CD1c-positive myeloid dendritic cell (primary cell): ENCODE data around the gene SAE1.
A peak's percentile ranks its signal among the peaks of the same experiment; 100 is the strongest.

Experiments used
- DNase-seq: peaks from one replicate; pipeline ENCODE4 v3.0.0-alpha.2; 2016; ENCODE audit errors: extremely low spot score

SAE1 gene

GRCh38 chr19:47210689-47211316, 80.2 kb downstream of the SAE1 start:
- DNase-seq, result peak; percentile 91

GRCh38 chr19:47215581-47215980, 84.9 kb downstream of the SAE1 start:
- no peak for DNase-seq

DNA sequence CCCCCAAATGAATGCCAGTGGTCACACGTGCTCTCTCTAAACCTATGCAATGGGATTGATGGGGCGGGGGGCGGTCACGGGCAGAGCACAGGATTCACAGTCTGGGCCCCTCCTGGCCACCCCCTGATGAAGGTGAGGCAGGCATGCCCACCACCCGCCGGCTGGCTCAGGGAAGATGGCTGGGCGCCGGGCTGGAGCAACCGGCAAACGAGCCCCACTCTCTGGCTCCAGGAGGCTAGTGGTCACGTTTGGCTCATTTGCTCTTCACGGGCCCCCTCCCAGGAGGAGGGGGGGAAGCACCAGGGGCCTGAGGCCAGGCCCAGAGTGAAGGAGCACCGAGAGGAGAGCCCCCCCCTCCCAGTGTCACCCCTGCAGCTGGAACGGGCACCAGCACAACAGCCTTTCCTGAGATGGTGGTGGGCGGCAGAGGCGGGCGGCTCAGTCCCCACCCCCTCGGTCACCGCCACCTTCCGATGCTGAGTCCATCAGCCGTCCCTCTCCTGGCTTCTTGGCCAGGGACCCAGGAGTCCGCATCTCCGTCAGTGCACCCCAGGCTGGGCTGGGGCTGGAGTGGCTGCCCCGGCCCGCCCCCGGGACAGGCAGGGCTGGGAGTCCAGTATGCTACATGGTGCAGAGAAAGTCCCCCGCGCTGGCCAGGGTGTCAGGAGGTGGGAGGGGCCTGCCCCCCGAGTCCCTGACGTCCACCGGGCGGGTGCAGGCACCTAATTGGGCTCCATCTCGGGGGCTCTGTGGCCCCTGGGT, 90.6 kb downstream of the SAE1 start:
- no peak for DNase-seq

DNA sequence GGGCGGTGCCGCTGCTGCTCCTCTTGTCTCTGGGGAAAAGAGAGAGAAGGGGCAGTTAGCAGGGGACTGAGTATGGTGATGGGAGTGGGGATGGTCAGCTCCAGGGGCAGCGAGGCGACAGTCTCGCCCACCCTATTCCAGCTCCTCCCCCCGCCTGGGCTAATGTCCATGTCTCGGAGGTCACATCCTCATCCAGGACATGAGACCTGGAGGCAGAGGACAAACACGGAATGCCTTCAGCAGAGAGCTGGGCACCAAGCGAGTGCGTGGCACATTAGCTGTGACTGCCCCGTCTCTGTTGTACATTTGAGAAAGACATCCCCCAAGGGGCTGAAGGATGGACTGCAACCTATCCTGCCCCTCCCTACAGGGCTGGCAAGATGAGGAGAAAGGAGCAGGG, 91.3 kb downstream of the SAE1 start:
- DNase-seq, result no peak

DNA sequence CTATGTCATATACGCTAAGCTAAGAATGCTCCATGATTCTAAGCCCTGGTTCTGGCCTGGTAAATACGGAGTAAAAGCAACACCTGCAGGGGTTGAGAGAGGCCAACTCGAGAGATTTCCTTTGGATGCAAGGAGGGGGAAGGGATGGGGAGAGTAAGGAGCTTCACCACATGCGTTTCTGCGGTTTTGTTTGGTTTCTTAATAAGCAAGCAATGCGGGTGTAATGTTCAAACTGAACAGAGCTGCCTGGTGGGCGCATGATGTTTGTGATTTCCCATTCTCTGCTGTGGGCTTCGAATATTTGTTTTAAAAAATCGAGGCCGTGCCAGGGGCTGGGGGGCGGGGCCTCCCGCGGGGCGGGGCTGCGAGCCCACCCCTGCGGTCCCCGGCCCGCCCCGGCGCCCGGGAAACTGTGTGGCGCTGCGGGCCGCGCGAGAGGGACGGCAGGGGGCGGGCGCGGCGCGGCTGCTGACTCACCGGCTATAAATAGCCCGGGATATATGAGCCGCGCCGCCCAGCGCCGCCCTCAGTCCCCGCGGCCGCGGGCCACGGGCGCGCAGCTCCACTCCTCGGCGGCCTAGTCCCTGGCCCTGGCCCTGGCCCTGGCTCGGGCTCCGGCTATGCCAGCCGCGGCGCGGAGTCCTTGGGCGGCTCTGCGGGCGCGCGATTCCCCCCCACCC, 95.3 kb downstream of the SAE1 start:
- DNase-seq, result peak; percentile 93

DNA sequence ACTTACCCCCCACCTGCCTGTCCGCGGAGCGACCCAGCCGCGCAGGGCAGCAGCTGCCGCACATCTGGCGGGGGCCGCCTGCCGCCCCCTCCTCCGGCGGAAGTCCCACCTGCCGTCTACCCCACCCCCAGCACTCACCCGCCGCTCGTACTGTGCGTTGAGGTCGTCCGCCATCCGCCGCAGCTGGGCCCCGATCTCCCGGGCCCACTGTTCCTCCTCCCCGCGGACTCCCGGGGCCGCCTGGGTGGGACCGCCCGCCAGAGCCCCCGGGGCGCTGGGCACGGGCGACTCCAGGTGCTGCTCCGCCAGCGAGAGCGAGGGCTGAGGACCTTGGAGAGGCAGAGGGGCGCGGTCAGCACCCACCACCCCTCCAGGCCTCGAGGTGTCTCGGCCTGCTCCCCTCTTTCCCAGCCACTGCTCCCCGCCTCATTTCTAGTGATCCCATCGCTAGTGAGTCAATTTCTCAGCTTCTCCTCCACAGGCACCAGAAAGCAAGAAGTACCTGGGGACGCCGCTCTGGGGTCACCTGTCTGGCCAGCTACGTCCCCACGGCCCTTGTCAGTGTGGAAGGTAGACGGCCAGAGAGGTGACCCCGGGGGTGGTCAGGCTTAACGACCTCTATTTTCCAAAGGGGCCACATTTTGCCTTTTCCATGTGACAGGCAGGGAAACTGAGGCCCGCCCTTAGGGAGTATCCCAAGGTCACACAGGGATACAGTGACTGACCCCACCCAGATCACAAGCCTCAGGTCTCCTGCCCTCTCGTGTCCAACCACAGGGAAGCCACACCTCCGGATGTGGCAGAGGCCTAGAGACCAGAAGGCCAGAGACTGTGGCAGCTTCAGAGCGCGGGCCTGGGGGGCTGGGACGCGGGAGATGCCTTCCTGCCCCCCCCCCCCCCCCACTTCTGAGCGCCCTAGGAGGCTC, 96.1 kb downstream of the SAE1 start:
- DNase-seq, result peak; percentile 89

- peak; percentile 93 for DNase-seq
Measured at GRCh38 chr19:47227352-47228167, 96.9 kb downstream of the SAE1 start.

- no peak for DNase-seq
Measured at GRCh38 chr19:47228168-47228936, 97.7 kb downstream of the SAE1 start.

DNA sequence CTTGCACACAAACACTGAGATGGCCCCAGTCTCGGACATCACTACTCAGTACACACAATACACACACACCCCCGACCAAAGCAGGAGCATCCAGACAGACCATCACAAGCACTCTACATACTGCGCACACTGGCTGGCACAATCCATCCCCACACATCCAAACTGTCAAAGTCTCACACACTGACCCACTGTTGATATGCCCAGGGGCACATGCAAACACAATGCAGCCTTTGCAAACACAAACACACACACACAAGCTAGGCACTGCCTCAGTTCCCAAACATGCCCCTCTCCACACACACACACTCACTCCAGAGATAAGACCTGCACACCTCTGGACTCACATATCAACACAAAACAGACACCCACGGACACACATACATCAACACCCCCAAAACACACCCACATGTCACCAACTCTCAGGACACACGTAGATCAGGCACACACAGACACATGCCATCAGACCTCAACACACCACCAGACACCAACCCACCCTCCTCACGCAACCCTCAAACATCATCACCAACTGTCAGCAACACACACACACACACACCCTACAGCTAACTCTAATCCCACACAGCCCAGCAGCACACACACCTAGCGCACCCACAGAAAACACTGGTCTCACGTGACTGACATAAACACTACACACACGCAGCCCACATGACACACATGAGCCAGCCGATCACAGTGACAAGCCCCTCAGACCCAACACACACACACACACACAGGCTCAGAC, 98.5 kb downstream of the SAE1 start:
- peak; percentile 49 for DNase-seq

GRCh38 chr19:47229676-47230053, 99.0 kb downstream of the SAE1 start:
- DNase-seq, result no peak

DNA sequence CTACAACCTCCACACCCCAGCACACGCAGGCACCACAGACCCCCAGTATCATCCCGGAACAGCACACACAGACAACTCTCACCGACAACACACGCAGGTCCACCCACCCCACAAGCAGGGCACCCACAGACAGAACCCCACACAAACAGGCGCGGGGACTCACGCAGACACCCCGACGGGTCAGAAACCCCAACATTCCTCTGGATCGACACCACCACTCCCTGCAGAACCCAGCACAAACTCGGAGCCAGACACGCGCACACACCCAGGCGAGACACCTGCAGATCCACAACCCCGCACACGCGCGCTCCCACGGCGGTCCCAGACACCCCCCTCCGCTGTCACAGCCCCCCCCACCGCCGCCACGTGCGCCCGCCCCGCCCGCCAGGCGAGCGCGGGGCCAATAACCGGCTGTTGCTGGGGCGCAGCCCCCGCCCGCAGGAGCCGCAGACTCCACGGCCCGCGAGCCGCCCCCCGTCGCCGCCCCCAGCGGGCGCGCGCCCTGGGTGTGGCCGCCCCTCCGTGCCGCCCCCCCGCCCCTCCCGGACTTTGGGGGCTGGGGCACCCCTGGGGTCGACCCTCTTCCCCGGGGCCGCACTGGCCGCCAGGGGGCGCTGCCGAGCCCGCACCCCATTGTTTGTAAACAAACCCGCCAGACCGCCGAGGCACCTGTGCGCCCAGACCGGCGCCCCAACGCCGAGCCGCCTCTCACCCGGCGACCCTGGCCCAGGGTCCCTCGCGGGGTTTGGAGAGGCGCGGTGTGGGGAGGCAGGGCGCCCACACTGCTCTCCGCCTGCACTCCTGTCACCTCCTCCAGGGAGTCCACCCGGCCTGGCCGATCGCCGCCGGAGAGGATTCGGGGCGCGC, 99.7 kb downstream of the SAE1 start:
- DNase-seq, result peak; percentile 74

DNA sequence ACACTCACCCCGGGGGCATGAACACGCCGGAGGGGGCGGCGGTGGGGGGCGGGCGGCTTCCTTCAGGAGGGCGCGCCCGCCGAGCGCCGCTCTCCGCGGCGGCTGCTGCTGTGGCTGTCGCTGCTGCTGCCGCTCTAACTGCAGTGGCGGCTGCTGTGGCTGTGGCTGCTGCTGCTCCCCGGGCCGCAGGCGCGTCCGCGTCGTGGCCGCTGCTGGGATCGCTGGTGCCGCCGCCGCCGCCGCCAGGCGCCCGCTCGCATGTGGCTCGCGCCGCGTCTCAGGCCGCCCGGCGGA, 100.2 kb downstream of the SAE1 start, which contains the start of gene BBC3:
BBC3 (minus strand) TSS at position 279 of the 294 bp plus-strand sequence. CDS start 2,768 bp downstream, outside the sequence.
- DNase-seq, result no peak

- peak; percentile 90 for DNase-seq
Measured at GRCh38 chr19:47231215-47232054, 100.8 kb downstream of the SAE1 start.

DNA sequence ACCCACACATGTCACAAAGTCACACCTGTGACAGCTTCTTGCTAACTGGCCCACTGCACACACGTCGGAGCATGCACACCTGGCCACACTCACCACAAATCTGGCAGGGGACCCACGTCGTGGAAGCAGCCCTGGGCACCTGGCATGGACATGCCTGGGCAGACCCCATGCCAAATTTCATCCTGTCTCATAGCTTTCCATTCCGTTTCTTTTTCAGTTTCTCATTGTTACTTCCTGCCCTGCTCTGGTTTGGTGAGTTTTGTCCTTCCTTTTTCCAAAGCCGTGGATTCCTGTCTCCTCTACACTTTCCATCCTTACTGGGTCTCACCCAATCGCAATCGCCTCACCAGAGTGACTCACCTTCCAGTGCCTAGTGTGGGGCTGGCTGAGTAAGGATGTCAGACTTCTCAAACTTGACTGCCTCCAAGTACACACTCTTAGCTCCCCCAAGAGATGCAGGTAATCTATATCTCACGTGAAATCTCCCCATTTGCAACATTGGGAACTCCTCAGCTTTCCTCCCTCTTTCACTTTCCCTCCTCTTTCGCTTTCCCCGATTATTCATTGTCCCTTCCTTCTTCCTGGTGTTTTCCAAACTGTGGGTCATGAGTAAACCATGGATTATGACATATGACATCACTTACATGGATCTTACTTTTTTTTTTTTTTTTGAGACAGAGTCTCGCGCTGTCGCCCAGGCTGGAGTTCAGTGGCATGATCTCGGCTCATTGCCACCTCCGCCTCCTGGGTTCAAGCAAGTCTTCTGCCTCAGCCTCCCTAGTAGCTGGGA, 102.0 kb downstream of the SAE1 start:
- peak; percentile 50 for DNase-seq

DNA sequence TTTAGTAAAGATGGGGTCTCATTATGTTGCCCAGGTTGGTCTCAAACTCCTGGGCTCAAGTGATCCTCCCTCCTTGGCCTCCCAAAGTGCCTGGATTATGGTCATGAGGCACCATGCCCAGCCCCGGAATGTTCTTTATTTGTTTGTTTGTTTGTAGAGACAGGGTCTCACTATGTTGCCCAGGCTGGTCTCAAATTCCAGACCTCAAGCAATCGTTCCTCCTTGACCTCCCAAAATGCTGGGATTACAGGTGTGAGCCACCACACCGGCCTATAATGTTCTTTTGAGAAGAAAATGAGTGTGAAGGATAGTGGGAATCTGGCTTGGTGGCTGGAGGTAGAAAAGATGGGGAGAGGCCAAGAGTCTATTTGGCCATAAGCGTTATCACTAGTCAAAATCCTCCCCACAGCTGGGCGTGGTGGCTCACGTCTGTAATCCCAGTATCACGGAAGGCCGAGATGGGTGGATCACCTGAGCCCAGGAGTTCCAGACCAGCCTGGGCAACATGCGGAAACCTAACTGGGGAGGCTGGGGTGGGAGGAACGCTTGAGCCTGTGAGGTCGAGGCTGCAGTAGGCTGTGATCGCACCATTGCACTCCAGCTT, 105.5 kb downstream of the SAE1 start:
- DNase-seq, result no peak

- no peak for DNase-seq
Measured at GRCh38 chr19:47239152-47239551, 108.5 kb downstream of the SAE1 start.
